GM21526 (cell line): Measurements from ENCODE around the gene PALM.

Experiments
- ATAC-seq: cut with Tn5 transposase; IDR thresholded peaks from one replicate; pipeline ENCODE4 v1.9.1; 2021; ENCODE audit warnings: moderate library complexity; ENCODE audit not compliant: unreplicated experiment, low FRiP score

The PALM gene

GRCh38 chr19:778910-779653 is 70.3 kb downstream of the PALM start:
- no peak for ATAC-seq

- no peak for ATAC-seq
Observed at GRCh38 chr19:780935-781334, 72.2 kb downstream of the PALM start.

- ATAC-seq, result no peak
Observed at GRCh38 chr19:781800-782184, 73.1 kb downstream of the PALM start.

GRCh38 chr19:782185-782877 is 73.6 kb downstream of the PALM start:
- ATAC-seq, result no peak

GRCh38 chr19:782878-783668 is 74.3 kb downstream of the PALM start:
- no peak for ATAC-seq

- ATAC-seq, result no peak
Observed at GRCh38 chr19:784541-784940, 75.8 kb downstream of the PALM start.

- ATAC-seq, result no peak
Observed at GRCh38 chr19:787536-787935, 78.8 kb downstream of the PALM start.

- ATAC-seq, result no peak
Observed at GRCh38 chr19:788686-788982, 79.9 kb downstream of the PALM start.

GRCh38 chr19:788983-789700 is 80.4 kb downstream of the PALM start:
- ATAC-seq, result no peak

- no peak for ATAC-seq
Observed at GRCh38 chr19:789701-790060, 80.9 kb downstream of the PALM start.

GRCh38 chr19:791007-791566 is 82.4 kb downstream of the PALM start:
- ATAC-seq, result no peak

GRCh38 chr19:791567-792305 is 83.0 kb downstream of the PALM start:
- no peak for ATAC-seq

- ATAC-seq, result no peak
Observed at GRCh38 chr19:792306-792885, 83.7 kb downstream of the PALM start.

- no peak for ATAC-seq
Observed at GRCh38 chr19:793806-794205, 85.1 kb downstream of the PALM start.

- ATAC-seq, result no peak
Observed at GRCh38 chr19:795073-795611, 86.4 kb downstream of the PALM start.

GRCh38 chr19:795691-796581 is 87.2 kb downstream of the PALM start:
- no peak for ATAC-seq

- peak; percentile 64 for ATAC-seq
Observed at GRCh38 chr19:796692-797527, 88.2 kb downstream of the PALM start, which contains the start of gene PTBP1. PTBP1 (plus strand) TSS chr19:797452; CDS start chr19:797498, 46 bp downstream.
